ENCODE results near the gene EGF. TPM values are rescaled to one million over a fixed set of nuclear protein-coding genes. Genes with fewer than 3 reads are reported as not detected.
"Not testable (repeated sequence)": the region's sequence is repeated elsewhere in the genome, so short reads cannot be mapped to it uniquely, and the experiment has no call there.

Gene EGF
- total RNA-seq (2014; rRNA removed; shearing (Covaris generic)), result 2.0 and 3.5 TPM in 2 replicates
- 0.49 and 1.9 TPM in 2 replicates for polyA plus RNA-seq (2015; cell fraction: cytosol; rRNA removed)
- polyA plus RNA-seq (2015; cell fraction: nucleus; rRNA removed), result 2.2 and 3.3 TPM in 2 replicates

DNA sequence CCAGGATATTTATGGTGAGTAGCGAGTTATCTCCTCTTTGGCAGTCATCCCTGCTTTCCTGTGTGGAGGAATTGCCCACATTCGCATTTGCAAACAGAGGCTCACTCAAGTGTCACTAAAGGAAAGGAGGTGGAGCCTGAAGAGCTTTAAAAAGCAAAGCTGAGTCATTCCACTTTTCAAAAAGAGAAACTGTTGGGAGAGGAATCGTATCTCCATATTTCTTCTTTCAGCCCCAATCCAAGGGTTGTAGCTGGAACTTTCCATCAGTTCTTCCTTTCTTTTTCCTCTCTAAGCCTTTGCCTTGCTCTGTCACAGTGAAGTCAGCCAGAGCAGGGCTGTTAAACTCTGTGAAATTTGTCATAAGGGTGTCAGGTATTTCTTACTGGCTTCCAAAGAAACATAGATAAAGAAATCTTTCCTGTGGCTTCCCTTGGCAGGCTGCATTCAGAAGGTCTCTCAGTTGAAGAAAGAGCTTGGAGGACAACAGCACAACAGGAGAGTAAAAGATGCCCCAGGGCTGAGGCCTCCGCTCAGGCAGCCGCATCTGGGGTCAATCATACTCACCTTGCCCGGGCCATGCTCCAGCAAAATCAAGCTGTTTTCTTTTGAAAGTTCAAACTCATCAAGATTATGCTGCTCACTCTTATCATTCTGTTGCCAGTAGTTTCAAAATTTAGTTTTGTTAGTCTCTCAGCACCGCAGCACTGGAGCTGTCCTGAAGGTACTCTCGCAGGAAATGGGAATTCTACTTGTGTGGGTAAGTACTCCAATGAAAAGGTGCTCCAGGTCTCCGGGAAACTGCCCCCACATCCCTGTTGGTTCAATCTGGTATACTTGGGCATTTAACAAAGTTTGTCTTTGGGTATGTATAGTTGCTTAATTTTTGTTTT is at the start of gene EGF:
Gene EGF (plus strand): TSS at position 178 of the 890 bp plus-strand sequence. CDS start 453 bp downstream, at position 631.
- peak; percentile 76 for DNase-seq (ENCODE audit: low read depth)

DNA sequence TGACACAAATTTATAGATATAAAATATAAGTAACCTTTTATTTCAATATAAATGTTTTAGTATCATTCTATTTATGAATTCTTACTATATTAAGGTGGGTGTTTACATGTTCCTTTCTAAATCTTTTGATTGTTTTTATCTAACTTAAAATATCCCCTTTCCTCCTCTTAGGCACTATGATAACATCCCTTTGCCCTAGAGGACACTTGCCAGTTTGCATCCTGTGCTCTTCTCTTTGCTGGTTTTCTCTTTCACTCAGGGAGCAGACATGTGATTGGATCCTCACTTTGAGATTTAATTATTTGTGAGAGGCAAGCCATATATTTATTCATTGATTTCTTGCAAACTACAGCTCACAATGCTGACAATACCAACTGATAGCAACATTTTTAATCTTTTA is 48.5 kb upstream of the EGF start:
- no peak for DNase-seq (ENCODE audit: low read depth)

DNA sequence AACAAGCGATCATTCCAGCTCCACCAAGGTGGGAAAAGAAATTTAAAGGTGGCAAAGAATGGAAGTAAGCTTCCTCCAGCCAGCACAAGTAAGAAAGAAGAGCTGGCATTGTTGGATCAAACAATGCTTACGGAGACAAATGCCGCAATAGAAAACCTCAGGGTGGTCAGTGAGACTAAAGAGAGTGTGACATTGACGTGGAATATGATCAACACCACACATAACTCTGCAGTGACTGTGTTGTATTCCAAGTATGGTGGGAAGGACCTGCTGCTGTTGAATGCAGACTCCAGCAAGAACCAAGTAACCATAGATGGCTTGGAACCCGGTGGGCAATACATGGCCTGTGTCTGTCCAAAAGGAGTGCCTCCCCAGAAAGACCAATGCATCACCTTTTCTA is 42.6 kb upstream of the EGF start:
- no peak for DNase-seq (ENCODE audit: low read depth)

DNA sequence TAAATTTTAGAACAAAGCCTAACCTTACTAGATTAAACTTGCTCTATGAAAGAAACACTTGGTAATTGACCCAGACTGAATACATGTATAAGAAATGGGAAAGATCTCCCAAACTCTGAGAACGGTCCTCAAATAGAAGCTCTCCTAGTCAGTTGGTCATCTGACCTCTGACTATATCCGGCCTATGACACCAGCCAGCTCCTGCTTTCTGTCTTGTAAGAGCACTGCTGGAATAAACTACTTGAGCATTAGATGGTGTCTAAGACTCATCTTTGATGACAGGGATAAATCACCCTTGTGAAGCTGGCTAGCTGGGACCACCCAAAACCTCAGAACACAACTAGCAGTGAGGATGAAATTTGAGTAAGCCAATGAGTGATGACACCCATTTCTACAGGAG is 40.6 kb upstream of the EGF start:
- no peak for DNase-seq (ENCODE audit: low read depth)

DNA sequence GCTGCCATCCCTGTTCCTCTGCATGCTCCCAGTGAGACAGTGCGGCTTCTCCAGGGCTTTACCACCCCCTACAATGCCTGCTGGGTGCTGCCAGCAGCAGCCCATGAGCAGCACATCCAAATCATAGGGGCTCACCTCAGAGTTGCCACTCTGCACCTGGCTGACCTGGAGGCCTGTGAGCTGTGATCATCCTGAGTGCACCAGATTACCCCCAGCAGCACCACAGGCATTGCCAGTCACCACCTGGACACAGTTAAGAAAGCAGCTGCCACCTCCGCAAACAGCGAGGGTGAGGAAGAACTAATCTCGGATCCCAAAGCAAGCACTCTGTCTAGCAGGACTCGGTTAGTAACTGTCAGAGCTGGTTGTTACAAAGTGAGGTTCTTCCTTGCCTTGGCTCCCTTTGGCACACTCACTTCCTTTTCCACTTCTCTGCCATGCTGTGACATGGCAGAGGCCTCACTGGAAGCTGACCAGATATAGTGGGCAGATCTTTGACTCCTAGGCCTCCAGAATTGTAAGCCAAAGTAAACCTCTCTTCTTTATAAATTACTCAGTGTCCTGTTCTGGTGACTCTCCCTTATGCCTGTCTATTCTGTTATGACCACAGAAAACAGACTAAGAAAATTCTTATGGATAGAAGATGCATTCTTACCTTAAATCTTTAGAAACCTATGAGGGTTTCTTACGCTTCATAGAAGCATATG is 39.6 kb upstream of the EGF start:
- DNase-seq (ENCODE audit: low read depth), result no peak

DNA sequence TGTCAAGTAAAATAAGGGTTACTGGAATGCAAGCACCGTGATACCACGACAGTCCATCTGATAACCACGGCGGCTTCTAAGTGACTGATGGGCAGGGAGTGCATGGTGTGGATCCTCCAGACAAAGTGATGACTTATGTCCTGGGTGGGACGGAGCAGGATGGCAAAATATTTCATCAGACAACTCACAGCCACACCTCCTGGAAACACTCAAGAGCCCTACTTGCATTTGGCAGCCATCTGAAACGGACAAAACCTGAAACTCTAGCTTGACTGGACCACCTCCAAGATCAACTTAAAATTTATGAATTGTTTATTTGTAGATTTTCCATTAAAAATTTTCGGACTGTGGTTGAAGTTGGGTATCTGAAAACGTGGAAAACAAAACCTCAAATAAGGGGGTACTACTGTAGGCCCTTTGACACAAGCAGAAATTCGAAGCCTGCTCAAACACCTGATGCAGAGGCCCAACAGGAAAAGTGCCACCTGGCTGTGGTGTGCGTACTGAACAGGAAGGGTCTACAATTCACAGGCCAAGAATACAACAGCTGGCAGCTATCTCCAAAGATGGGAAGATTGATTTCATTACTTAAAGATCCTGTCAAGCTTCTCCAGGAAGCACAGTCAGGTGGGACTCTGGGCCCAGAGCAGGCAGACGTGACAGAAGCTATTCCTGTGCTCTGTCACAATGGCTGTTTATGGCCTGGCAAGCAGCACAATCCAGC is 38.7 kb upstream of the EGF start:
- peak; percentile 20 for DNase-seq (ENCODE audit: low read depth)

DNA sequence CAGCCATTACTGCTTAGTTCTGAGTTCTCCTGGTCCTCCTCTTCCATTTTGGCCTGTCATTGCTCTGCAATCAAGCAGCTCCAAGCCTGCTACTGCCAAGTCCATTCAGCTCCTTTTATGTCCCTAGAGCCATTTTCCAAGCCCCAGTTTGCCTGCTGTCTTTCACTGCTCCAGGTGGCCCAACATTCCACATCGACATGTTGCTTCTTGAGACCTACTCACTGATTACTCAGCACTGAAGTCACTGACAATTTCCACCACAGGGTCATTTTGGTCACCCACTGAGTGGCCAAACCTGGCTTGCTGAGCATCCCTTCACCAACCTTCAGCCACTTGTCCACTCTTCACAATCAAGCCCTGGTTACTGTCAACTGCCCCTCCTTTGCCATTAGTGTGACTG is 37.6 kb upstream of the EGF start:
- DNase-seq (ENCODE audit: low read depth), result peak; percentile 7

DNA sequence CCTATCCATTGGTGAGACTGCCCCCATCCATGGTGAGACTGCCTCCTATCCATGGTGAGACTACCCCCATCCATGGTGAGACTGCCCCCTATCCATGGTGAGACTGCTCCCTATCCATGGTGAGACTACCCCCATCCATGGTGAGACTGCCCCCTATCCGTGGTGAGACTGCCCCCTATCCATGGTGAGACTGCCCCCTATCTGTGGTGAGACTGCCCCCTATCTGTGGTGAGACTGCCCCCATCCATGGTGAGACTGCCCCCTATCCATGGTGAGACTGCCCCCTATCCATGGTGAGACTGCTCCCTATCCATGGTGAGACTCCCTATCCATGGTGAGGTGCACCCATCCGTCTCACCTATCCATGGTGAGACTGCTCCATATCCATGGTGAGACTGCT is 37.1 kb upstream of the EGF start:
- DNase-seq (ENCODE audit: low read depth), result not testable (repeated sequence)

DNA sequence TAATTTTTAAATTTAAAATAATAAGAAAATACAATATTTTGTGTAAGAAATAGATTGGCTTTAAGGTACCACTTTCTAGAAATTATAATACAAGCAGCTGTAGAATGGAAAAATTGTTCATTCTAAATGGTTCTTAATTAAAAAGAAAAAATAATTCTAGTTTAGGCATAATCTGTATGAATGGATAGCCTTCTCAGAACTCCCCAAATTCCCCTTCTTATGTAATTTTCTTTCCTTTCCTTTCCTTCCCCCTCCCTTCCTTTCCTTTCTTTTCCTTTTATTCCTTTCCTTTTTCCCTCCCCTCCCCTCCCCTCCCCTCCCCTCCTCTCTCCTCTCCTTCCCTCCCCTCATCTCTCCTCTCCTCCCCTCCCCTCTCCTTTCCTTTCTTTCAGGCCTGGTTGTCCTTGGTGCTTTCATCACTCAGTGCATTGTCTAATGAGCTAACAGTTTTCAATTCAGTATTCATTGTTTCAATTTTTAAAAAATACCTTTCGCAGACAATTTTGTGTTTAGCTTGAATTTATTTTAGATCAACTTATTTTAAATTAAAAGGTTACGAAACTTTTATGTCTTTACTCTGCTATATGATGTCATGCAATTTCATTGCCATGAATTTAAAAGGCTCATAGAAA is 35.9 kb upstream of the EGF start:
- no peak for DNase-seq (ENCODE audit: low read depth)

DNA sequence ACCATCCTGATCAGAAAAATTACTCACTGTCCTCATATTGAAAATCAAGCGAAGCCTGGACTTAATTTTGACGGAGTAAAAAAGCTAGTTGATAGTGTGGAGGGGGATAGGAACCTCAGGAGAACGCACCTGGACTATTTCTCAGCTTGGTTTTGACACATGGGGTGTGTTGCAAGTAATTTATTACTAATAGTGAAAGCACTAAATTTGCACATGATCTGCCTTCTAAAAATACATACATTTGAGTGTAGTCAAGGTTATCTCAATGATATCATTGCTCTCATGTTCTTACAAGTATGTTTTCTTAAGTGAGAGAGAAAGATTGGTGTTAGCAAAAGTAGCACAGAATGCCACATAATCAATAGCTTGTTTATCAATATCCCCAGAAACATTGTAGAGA is 35.3 kb upstream of the EGF start:
- no peak for DNase-seq (ENCODE audit: low read depth)

DNA sequence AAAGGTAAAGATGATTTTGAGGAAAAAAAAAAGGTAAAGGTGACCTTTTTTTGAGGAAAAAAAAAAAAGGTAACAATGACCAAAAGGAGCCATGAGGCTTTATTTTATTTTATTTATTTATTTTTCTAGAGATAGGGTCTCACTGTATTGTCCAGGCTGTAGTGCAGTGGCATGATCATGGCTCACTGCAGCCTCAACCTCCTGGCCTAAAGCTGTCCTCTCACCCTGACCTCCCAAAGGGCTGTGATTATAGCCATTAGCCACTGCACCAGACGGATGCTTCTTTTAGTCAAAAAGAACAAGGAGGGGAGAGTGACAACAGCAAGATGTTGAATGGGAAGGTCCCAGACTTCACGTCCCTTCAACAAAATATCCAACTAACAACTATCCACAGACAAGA is 34.3 kb upstream of the EGF start:
- no peak for DNase-seq (ENCODE audit: low read depth)

DNA sequence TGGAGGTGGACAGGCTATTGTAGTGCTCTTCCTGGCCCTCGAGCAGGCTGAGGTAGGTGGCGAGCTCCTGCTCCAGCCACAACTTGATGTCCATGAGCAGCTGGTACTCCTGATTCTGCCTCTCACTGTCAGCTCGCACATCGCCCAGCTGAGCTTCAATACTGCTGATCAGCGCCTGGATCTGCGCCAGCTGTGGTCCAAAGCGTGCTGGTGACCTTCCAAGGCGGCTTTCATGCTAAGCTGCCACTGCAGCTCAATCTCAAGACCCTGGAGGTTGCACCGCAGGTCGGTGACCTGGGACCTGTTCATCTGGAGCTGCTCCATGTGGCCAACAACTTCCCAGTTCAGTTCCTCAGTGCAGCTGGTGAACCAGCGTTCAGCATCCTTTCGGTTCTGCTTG is 33.6 kb upstream of the EGF start:
- DNase-seq (ENCODE audit: low read depth), result no peak

DNA sequence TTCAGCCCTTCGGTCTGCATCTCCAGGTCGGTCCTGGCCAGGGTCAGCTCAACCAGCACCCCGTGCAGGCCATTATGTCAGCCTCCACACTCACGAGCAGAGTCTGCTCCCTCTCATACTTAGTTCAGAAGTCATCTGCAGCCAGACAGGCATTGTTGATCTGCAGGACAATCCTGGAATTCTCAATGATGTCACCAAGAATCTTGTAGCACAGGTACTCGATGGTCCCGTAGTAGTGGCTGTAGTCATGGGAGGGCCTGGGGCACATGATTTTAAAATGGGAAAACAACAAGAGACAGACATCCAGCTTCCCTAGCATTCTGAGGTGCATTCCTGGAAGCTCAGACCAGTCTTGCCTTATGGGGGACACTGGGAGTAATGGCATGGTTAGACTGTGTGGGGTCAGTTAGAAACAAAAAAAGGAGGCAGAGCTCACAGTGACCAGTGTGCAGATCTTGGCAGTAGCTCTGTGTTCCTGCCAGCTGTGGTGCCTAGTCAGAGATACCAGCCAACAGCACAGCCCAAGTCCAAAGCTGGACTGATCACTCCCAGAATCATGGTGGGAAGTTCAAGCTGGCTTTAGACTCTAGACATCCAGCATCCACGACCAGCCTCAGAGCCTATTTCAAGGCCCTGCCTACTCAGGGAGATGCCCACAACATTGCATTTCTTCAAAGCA is 32.9 kb upstream of the EGF start:
- DNase-seq (ENCODE audit: low read depth), result no peak

DNA sequence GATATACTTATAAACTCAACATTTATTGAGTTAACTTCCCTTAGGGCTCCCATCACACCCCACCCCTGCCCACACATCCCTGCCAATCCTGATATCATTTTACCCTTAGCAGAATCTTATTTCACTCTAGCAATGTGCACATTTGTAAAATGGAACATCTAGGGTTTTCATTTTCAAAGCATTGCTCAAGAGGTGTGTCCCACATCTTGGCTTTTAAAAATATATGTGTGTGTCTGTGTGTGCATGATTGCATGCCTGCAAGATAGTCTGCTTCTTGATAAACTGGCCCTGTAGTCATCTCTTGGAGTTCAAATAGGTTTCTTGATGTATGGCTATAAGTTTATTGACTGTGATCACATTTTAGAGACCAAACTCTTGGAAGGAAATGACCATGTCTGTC is 26.4 kb upstream of the EGF start:
- DNase-seq (ENCODE audit: low read depth), result no peak

DNA sequence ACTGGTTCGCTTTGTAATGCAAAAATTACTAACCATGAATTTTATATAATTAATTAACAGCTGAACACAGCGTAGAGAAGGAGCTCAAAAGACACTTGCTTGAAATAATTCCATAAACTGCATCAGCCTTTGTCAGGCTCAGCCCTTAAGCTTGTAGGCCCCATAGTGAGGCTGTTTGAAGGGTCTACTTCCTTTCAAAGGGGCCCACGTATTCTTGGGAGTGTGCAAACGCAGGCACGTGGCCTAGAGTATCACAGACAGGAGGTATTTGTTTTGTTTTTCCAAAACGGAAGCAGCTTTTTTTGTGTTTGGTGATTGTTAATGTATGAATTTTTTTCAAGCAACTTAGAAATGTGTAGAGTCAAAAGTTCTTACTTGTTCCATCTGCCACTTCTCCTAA is 25.6 kb upstream of the EGF start:
- no peak for DNase-seq (ENCODE audit: low read depth)

DNA sequence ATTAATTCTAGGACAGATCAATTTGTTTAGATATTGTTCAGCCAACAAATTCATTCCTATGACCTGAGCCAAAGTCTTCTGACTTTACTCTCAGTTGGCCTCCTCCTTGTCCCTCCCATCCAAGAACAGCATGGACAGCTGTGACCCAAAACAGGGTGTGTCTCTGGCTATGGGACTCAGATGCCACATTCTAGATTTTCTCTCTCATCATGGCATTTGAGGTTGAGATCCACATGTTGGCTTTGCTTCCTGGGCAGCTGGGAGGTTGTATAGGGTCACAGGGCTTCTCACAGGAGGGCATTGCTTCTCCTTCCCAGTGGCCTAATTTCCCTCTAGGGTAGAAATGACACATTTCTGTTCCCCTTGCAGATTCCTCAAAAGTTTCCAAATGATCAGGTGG is 22.6 kb upstream of the EGF start:
- DNase-seq (ENCODE audit: low read depth), result no peak

DNA sequence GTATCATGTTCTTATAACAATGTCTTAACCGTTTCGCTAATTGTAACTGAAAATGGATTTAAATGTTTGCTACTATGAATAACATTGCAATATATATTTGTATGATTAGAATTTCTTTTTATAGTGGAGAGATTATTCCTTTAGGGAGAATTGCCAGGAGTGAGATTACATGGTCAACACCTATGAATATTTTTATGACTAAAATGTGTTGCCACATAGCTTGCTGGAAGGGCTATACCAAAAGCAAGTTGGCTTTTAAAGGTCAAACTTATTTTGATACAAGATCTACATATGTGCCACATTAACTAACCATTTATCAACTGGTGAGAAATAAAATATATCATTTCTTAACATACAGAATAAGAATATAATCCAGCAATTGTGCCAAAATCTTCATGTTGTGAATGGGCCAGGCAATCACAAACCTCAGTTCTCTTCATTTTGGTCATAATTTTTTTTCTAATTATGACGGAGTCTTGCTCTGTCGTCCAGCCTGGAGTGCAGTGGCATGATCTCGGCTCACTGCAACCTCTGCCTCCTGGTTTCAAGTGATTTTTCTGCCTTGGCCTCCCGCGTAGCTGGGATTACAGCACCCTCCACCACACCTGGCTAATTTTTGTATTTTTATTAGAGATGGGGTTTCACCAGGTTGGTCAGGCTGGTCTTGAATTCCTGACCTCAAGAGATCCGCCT is 10.0 kb upstream of the EGF start:
- DNase-seq (ENCODE audit: low read depth), result no peak

DNA sequence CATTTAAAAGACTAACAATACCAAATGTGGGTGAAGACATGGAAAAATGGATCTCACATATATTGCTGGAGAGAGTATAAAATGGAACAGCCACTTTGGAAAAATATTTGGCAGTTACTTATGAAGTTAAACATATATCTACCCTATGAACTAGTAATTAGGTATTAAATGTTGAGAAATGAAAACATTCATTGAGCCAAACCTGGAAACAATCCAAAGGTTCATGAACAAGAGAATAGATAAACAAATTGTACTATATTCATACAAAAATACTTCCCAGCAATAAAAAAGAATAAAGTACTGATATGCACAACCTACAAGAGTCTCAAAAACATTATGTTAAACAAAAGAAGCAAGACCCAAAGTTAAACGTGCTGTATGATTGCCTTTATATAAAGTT is 4.0 kb upstream of the EGF start:
- no peak for DNase-seq (ENCODE audit: low read depth)

DNA sequence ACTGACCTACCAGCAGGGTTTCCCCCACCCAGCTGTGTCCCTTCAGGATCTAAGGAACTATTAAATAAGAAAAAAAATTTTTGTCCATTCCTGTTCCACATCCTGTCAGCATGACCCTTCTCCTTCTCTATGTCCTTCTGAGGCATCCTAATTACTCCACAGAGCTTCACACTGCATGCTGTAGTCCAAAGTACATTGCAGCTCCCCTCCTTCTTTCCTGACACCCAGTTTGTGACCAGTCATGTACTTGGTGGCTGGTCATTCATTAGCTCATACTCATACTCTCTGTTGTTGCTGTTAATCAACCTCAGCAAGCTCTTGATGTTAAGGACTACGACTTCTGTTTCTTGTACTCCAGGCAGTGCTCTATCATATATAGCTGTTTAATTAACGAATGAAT is 2.4 kb upstream of the EGF start:
- no peak for DNase-seq (ENCODE audit: low read depth)

DNA sequence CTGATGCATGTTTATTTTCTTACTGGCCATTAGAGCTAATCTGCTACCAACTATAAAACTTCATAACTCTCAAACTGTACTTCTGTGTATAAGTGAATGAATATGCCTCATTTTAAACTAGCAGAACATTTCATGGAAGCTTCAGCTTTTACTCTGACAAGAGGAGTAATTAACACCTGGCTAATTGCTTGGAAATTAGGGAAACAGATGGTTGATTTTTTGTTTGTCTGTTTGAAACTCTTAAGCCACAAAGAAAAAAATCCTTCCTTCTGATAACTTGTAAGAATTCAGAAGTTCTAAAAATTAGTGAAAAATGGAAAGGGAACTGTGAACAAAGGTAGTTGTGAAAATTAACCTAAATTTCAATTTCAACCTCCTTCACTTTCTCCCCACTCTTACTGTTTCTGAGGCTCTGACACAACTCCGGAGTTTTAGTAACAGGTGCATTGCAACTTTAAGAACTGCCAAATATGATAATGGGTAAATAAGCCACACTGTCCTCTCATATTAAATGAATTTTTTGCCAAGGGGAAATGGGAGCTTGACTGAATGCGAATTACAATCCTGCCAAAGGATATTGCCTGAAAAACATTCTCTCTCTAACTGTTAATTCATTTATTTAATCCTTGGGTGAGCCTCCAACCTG is 1.0 kb downstream of the EGF start:
- no peak for DNase-seq (ENCODE audit: low read depth)

Measured in HT1080 (cell line).